ENCODE measurements around the gene ARHGEF6. TPM values are rescaled to one million over a fixed set of nuclear protein-coding genes. Genes with fewer than 3 reads are reported as not detected.

The ARHGEF6 gene
- total RNA-seq, 1 donor from 2014 or later = 0.31 TPM

DNA sequence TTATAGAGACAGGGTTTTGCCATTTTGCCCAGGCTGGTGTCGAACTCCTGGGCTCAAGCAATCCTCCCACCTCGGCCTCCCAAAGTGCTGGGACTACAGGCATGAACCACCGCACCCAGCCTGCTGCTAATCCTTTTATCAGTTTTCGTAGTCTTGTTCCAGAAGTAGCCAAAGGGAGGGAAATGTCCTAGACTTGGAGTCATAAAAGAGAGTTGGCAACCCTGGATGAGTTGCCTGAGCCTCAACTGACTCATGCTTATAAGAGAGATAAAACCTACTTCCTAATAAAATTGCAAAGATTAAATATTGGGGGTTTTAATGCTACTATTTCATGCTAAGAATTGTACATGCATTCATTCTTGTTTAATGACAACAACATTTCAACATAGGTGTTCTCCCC, 88.5 kb downstream of the ARHGEF6 start:
- no peak overlapping the region for H3K4me3 Mint-ChIP-seq (ENCODE audit: low read depth)
- H3K9me3 Mint-ChIP-seq (ENCODE audit: low read depth) = peaks cover 6% of the 10 kb centered on the region

DNA sequence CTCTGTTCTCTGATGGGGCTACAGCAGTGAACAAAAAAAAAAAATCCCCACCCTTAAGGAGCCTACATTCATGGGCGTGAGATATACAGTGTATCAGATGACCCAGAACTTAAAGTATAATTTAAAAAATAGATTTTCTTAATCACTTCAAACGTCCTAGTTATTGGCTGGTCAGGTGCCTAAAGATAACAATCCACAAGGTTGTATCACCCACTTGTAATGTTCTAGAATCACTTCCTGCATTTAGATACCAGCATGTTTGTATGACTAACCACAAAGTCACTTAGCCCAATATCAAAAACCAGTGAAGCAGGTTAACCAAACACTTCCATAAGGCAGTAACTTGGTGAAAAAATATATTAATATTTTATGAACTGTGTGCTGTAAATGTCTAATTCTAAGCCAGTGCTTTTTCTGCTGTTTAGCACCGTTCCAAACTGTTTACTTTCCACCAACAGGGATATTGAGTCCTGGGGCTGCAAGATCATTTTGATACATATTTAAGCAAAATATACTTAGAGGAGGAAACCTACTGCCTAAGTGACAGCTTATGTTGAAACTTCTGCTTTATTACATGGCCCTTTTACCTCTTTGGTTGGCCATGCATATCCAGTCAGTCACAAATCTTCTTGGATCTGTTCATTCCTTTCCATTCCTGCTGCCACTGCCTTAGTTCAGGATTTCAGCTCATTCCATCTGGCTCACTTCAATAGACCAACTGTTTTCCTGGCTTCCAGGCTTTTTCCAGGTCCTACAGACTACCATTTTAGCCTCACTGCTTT, 89.5 kb downstream of the ARHGEF6 start:
- DNase-seq (ENCODE audit: low spot score, unreplicated experiment) = no peak
- Mint-ChIP-seq H3K4me3 (ENCODE audit: low read depth) (no peak overlapping the region), H3K9me3 (ENCODE audit: low read depth) (peaks cover 6% of the 10 kb centered on the region), H3K4me1 (ENCODE audit: low read depth) (no peaks in the 10 kb centered on the region), H3K27me3 (no peaks in the 10 kb centered on the region), H3K27ac (no peak overlapping the region), H3K36me3 (ENCODE audit: insufficient read depth) (no peaks in the 10 kb centered on the region)
- no peak for TF ChIP-seq CTCF (IDR thresholded peaks at IDR 0.05; ENCODE audit: unreplicated experiment)

More for the DNA sequence above, 88.5 kb downstream of the ARHGEF6 start:
- Mint-ChIP-seq H3K4me1 (ENCODE audit: low read depth) (no peaks in the 10 kb centered on the region), H3K27ac (no peak overlapping the region), H3K27me3 (no peaks in the 10 kb centered on the region), H3K36me3 (ENCODE audit: insufficient read depth) (no peaks in the 10 kb centered on the region)
- no peak for DNase-seq (ENCODE audit: low spot score, unreplicated experiment)
- TF ChIP-seq CTCF (IDR thresholded peaks at IDR 0.05; ENCODE audit: unreplicated experiment) = no peak

DNA sequence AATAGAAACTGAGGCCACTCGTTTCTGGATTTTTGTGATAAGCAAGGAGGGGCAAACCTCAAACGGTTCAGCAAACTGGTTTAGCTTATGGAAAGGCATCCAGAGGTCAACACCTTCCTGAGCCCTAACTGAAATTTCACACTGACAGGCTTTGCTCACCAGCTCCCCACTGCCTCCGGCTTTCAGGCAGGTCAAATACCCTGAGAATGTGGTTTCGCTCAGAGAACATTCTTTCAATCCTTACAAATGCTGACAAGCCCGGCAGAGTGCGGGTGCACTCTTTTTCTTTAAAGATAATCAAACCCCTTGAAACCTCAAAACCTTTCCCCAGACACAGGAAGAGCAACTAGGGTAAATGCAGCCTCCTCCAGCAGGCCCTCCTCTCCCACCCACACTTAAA, 91.3 kb downstream of the ARHGEF6 start:
- H3K4me3 Mint-ChIP-seq (ENCODE audit: low read depth) = no peak overlapping the region

DNA sequence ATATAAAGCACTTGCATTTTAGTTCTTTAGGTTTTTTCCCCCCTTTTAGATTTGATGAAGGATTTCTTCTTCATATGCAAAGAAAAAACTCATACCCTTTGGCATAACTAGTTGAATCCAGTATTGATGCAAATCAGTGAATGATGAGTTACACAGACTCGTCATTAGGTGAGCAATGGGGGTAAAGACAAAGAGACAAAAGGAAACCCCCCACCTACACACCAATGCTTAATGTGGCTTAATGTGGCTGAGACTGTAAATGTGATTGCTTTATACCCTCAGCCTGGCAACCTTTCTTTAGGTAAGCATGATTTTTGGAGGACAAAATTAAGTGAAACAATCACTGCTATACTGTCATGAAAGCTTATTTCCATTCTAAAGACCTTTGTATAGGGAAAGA, 93.3 kb downstream of the ARHGEF6 start:
- no peak for DNase-seq (ENCODE audit: low spot score, unreplicated experiment)
- Mint-ChIP-seq H3K4me3 (ENCODE audit: low read depth) (no peak overlapping the region), H3K9me3 (ENCODE audit: low read depth) (peaks cover 6% of the 10 kb centered on the region), H3K27me3 (no peaks in the 10 kb centered on the region), H3K36me3 (ENCODE audit: insufficient read depth) (no peaks in the 10 kb centered on the region), H3K4me1 (ENCODE audit: low read depth) (no peaks in the 10 kb centered on the region), H3K27ac (no peak overlapping the region)
- TF ChIP-seq CTCF (IDR thresholded peaks at IDR 0.05; ENCODE audit: unreplicated experiment) = no peak

More for the DNA sequence above, 91.3 kb downstream of the ARHGEF6 start:
- Mint-ChIP-seq H3K9me3 (ENCODE audit: low read depth) (peaks cover 6% of the 10 kb centered on the region), H3K27ac (no peak overlapping the region), H3K36me3 (ENCODE audit: insufficient read depth) (no peaks in the 10 kb centered on the region), H3K27me3 (no peaks in the 10 kb centered on the region), H3K4me1 (ENCODE audit: low read depth) (no peaks in the 10 kb centered on the region)
- DNase-seq (ENCODE audit: low spot score, unreplicated experiment) = no peak
- TF ChIP-seq CTCF (IDR thresholded peaks at IDR 0.05; ENCODE audit: unreplicated experiment) = no peak

- Mint-ChIP-seq H3K27me3 (no peaks in the 10 kb centered on the region), H3K9me3 (ENCODE audit: low read depth) (peaks cover 9% of the 10 kb centered on the region), H3K4me1 (ENCODE audit: low read depth) (no peaks in the 10 kb centered on the region), H3K36me3 (ENCODE audit: insufficient read depth) (no peaks in the 10 kb centered on the region), H3K4me3 (ENCODE audit: low read depth) (no peak overlapping the region), H3K27ac (no peak overlapping the region)
- no peak for TF ChIP-seq CTCF (IDR thresholded peaks at IDR 0.05; ENCODE audit: unreplicated experiment)
- no peak for DNase-seq (ENCODE audit: low spot score, unreplicated experiment)
Observed at GRCh38 chrX:136684120-136684519, 96.6 kb downstream of the ARHGEF6 start.
